GM12878 (cell line): Measurements from ENCODE around the gene FUT8. TPM values are rescaled to one million over a fixed set of nuclear protein-coding genes. Genes with fewer than 3 reads are reported as not detected.

Experiments
- ATAC-seq: fragments of 200-7000 bp; cut with Tn5 transposase; 3 replicates; pipeline ENCODE4 v1.9.1; 2020; ENCODE audit warnings: mild to moderate bottlenecking, moderate library complexity
- BruUV-seq: library from RNA; stranded (reverse); fragments of 400-500 nt; replicated peaks from 2 replicates; lab custom pipeline; 2021; lab: Mats Ljungman, UMichigan
- CTCF ChIA-PET: fragments of 300-600 bp; sonication (Branson Sonifier 250); formaldehyde crosslinking; extraction: SDS; loops from one replicate; lab custom pipeline; 2021; ENCODE audit warnings: inconsistent platforms; lab: Yijun Ruan, JAX
- POLR2A ChIA-PET: fragments of 350-600 bp; formaldehyde crosslinking; extraction: SDS; loops from one replicate; lab custom pipeline; 2021; ENCODE audit warnings: inconsistent platforms; lab: Charles Lee
- RAD21 ChIA-PET: fragments of 300-600 bp; sonication (Branson Sonifier 250); formaldehyde crosslinking; loops from one replicate; lab custom pipeline; 2023; ENCODE audit warnings: antibody characterized with exemption; ENCODE audit not compliant: unreplicated experiment; lab: Charles Lee
- SMC1A ChIA-PET: fragments of 300-600 bp; sonication (Branson Sonifier 250); formaldehyde crosslinking; loops from one replicate; lab custom pipeline; 2023; ENCODE audit not compliant: unreplicated experiment, uncharacterized antibody; lab: Charles Lee
- DNase-seq: peaks from one replicate; pipeline ENCODE4 v3.0.0-alpha.2; 2011; ENCODE audit warnings: low read depth, low spot score
- FAIRE-seq: peaks from 3 replicates; lab custom pipeline; 2011; peaks lifted over from hg19 to GRCh38; lab: Jason Lieb, UNC
- H2AFZ ChIP-seq: 2 replicates; pipeline ENCODE4 v1.6.0; 2011; ENCODE audit warnings: low read depth, low read length, control low read depth; ENCODE audit not compliant: control insufficient read depth
- H3K27ac ChIP-seq: 2 replicates; pipeline ENCODE4 v1.5.1; 2011; ENCODE audit warnings: control low read depth; ENCODE audit not compliant: control insufficient read depth, insufficient read depth
- H3K27me3 ChIP-seq, 2 experiments: replicated peaks in 1 of 2; 2 replicates each; pipeline versions ENCODE4 v1.6.0 to v1.6.1; 2011; ENCODE audit warnings: low read length in 1 of 2; ENCODE audit not compliant: control insufficient read depth in 2 of 2, insufficient read depth in 2 of 2
- H3K36me3 ChIP-seq, 2 experiments: 2 replicates each; pipeline ENCODE4 v1.5.1; 2011; ENCODE audit warnings: low read length in 1 of 2; ENCODE audit not compliant: control insufficient read depth in 2 of 2, insufficient read depth in 2 of 2
- H3K4me1 ChIP-seq: 2 replicates; pipeline ENCODE4 v1.6.1; 2011; ENCODE audit warnings: mild to moderate bottlenecking, low read length, moderate library complexity, mixed read lengths; ENCODE audit not compliant: control insufficient read depth, insufficient read depth
- H3K4me2 ChIP-seq: 2 replicates; pipeline ENCODE4 v1.6.0; 2011; ENCODE audit warnings: control low read depth; ENCODE audit not compliant: control insufficient read depth, insufficient read depth
- H3K4me3 ChIP-seq: fragments of 200-600 bp; sonication (generic); 2 replicates; pipeline ENCODE4 v1.5.1; 2016
- H3K79me2 ChIP-seq: 2 replicates; pipeline ENCODE4 v1.6.0; 2011; ENCODE audit warnings: low read length; ENCODE audit not compliant: control insufficient read depth, insufficient read depth
- H3K9ac ChIP-seq: 2 replicates; pipeline ENCODE4 v1.8.0; 2011; ENCODE audit warnings: low read length, control low read depth, mixed read lengths; ENCODE audit not compliant: control insufficient read depth, insufficient read depth
- H3K9me3 ChIP-seq: replicated peaks from 3 replicates; pipeline ENCODE4 v1.5.1; 2011; ENCODE audit warnings: mild to moderate bottlenecking, low read length; ENCODE audit not compliant: control insufficient read depth, insufficient read depth
- H4K20me1 ChIP-seq: 2 replicates; pipeline ENCODE4 v1.6.0; 2011; ENCODE audit not compliant: control insufficient read depth, insufficient read depth
- CHD2 ChIP-seq: IDR thresholded peaks from 2 replicates; pipeline ENCODE4 v1.6.1; 2011; ENCODE audit warnings: low read depth, low read length, improper control_type of control experiment, borderline replicate concordance
- DPF2 ChIP-seq: fragments of 450-650 bp; IDR thresholded peaks from 2 replicates; pipeline ENCODE4 v1.6.1; 2017; ENCODE audit warnings: mild to moderate bottlenecking
- EED ChIP-seq: sonication (generic); IDR thresholded peaks from 2 replicates; pipeline ENCODE4 v1.6.1; 2016; ENCODE audit warnings: antibody characterized with exemption, low read depth
- NFIC ChIP-seq: IDR thresholded peaks from 2 replicates; pipeline ENCODE4 v1.6.1; 2012; ENCODE audit warnings: low read depth, mild to moderate bottlenecking, inconsistent platforms, low read length, moderate library complexity
- POLR2A ChIP-seq: IDR thresholded peaks from 2 replicates; pipeline ENCODE4 v1.6.1; 2011; ENCODE audit warnings: low read depth, mild to moderate bottlenecking, low read length
- RFX5 ChIP-seq: IDR thresholded peaks from 2 replicates; pipeline ENCODE4 v1.6.1; 2011; ENCODE audit warnings: low read depth, low read length, improper control_type of control experiment
- RUNX3 ChIP-seq: IDR thresholded peaks from 2 replicates; pipeline ENCODE4 v1.6.1; 2012; ENCODE audit warnings: low read length, inconsistent platforms
- STAT1 ChIP-seq: fragments of 450-650 bp; conservative IDR thresholded peaks from 2 replicates; pipeline ENCODE4 v1.6.1; 2014; ENCODE audit warnings: antibody characterized with exemption, mild to moderate bottlenecking
- TCF12 ChIP-seq: IDR thresholded peaks from 2 replicates; pipeline ENCODE4 v1.6.1; 2011; ENCODE audit warnings: low read depth, mild to moderate bottlenecking, low read length
- WGBS: methylation state at CpG from one replicate; pipeline ENCODE4 v1.1.6; 2016; ENCODE audit warnings: low lambda C conversion rate; ENCODE audit not compliant: insufficient replicate concordance, insufficient coverage; ENCODE audit errors: missing lambda C conversion rate; 5-methylcytosine and 5-hydroxymethylcytosine counted together
- in situ Hi-C: fragments of 300-500 bp; cut with MboI; formaldehyde crosslinking; loops from 9 replicates; pipeline ENCODE4 v1.14.3; 2018; ENCODE audit warnings: mixed read lengths
- intact Hi-C: fragments of 100-400 bp; cut with micrococcal nuclease; formaldehyde crosslinking; loops from one replicate; pipeline ENCODE4 v1.14.2; 2022; ENCODE audit not compliant: unreplicated experiment
- polyA plus RNA-seq, 11 experiments: library from polyadenylated mRNA; depleted of rRNA in 4 of 11; unstranded in 6 of 11; stranded (reverse) in 5 of 11; fragments of >200 nt; fragmentation: Nextera tagmentation in 4 of 11; fragmentation: Illumina TruSeq in 1 of 11; extraction: Ambion mirVana in 4 of 11; extraction: Trizol in 1 of 11; gene quantifications; 1 replicate in 1 of 11; 2 replicates in 10 of 11; pipeline versions ENCODE4 v1.2.1 to v1.2.3, GENCODE V29; 2011 to 2016; ENCODE audit warnings: inconsistent platforms in 2 of 11, missing spikeins in 2 of 11, low read depth in 1 of 11
- total RNA-seq, 4 experiments: library from RNA; depleted of rRNA in 3 of 4; stranded (reverse); fragments of >200 nt in 3 of 4; fragmentation: Illumina TruSeq in 1 of 4; extraction: Trizol in 1 of 4; gene quantifications; 2 replicates each; pipeline versions ENCODE4 v1.2.1 to v1.2.3, GENCODE V29; 2013 to 2021
- TF ChIP-seq, protein P1 (sequence below): IDR thresholded peaks from 2 replicates; pipeline ENCODE4 v1.6.1; 2011; ENCODE audit warnings: low read depth, mild to moderate bottlenecking, low read length, moderate library complexity, borderline replicate concordance; ENCODE audit errors: extremely low read depth
- TF ChIP-seq, protein P2 (sequence below): IDR thresholded peaks from 2 replicates; pipeline ENCODE4 v1.6.1; 2012; ENCODE audit warnings: low read length, inconsistent platforms
- TF ChIP-seq, protein P3 (sequence below): IDR thresholded peaks from 2 replicates; pipeline ENCODE4 v1.6.1; 2012; ENCODE audit warnings: low read depth, low read length, improper control_type of control experiment

Gene FUT8
- total and polyA plus RNA-seq, 10 of the 15 experiments (the other 5 are each of a cell fraction or from before 2014, with no cell fraction given) = 21.3 to 106 (median 66.3) TPM

DNA sequence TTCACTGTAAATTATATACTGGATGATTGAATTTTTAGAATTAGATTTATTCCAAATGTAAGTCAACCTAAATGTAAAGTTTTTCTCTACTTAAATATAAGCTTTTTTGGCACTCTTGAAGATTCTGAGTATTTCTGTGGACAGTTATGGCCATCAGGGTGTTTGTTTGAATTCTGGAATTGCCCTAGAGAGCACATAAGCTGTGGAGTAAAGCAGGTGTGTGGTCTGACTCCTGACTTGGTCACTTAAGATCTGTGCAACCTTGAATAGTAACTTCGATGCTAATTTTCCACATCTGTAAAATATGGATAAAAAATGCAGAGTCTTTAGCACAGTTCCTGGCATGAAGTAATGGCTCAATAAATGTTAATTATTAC is 64.4 kb downstream of the FUT8 start:
- no peak for FAIRE-seq
- H2AFZ ChIP-seq = no peak overlapping the region
- H3K4me2 ChIP-seq = no peak overlapping the region
- no peaks in the 10 kb centered on the region for H4K20me1 ChIP-seq
- H3K36me3 ChIP-seq = no peaks in the 10 kb centered on the region
- H3K27me3 ChIP-seq = no peaks in the 10 kb centered on the region
- intact Hi-C loops (loop anchor here (5.0 to 10.0 kb wide), 3 partner anchors 60 to 252 kb away; no protein-coding TSS in a partner anchor), in situ Hi-C loops (no loop called here)
- SMC1A ChIA-PET = interaction anchor here (0.7 to 5.0 kb wide), 17 partner anchors 10 to 348 kb away, joined by 3 to 43 read pairs (median 8); partner anchors contain the start of gene FUT8
- peaks cover 71% of the 10 kb centered on the region for H3K79me2 ChIP-seq
- H3K4me1 ChIP-seq = peaks cover 10% of the 10 kb centered on the region; the same call in 1 of the 2 replicates
- no peak overlapping the region for H3K9ac ChIP-seq
- RAD21 ChIA-PET = interaction anchor here (0.6 to 2.1 kb wide), 13 partner anchors 16 to 622 kb away, joined by 3 to 16 read pairs (median 4); no protein-coding TSS in a partner anchor
- H3K9me3 ChIP-seq = peaks cover 3% of the 10 kb centered on the region; the same call in 1 of the 3 replicates
- no peak overlapping the region; the same call in 1 of the 2 replicates for H3K27ac ChIP-seq
- POLR2A ChIA-PET = interaction anchor here (0.8 to 1.5 kb wide), 4 partner anchors 11 to 62 kb away, joined by 3 to 4 read pairs (median 3); no protein-coding TSS in a partner anchor
- CTCF ChIA-PET = interaction anchor here (1.1 to 4.1 kb wide), 10 partner anchors 9 to 81 kb away, joined by 4 to 22 read pairs (median 7); no protein-coding TSS in a partner anchor
- 0 out of 2 replicates have a peak overlapping the region, but pooled peaks have one; percentile 6 for H3K4me3 ChIP-seq
- WGBS = 48% methylated on average over 1 of the region's 1 CpG
- ATAC-seq = peak; percentile 47; the same call in 2 of the 3 replicates
- TF ChIP-seq NFIC = peak; percentile 34
- TF ChIP-seq STAT1 = no peak
- TF ChIP-seq EED = peak; percentile 10
- no TSS peak for BruUV-seq
- no peak for DNase-seq

DNA sequence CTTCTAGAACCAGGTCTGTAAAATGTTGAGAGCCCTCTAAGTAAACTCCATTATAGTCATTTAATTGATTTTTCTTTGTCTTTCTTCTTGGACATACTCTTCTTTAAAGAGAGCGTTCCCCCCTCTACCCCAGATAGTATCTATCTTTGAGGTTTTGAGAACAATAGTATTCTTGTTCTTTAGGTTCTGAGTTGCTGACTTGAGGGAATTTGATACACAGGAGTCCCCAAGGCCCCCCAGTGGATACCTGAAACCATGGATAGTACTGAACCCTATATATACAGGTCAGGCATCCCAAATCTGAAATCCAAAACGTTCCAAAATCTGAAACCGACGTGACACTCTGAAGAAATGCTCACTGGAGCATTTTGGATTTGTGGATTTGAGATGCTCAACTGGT is 65.5 kb downstream of the FUT8 start:
- Histone ChIP-seq H3K27me3 (no peaks in the 10 kb centered on the region), H3K4me2 (no peak overlapping the region), H3K4me3 (no peak overlapping the region), H3K9me3 (peaks cover 3% of the 10 kb centered on the region; the same call in 1 of the 3 replicates), H3K27ac (no peak overlapping the region), H4K20me1 (no peaks in the 10 kb centered on the region), H2AFZ (no peak overlapping the region), H3K4me1 (peaks cover 20% of the 10 kb centered on the region), H3K9ac (no peak overlapping the region), H3K79me2 (peaks cover 71% of the 10 kb centered on the region), H3K36me3 (no peaks in the 10 kb centered on the region)
- intact Hi-C loops (loop anchor here (5.0 to 10.0 kb wide), 3 partner anchors 61 to 253 kb away; no protein-coding TSS in a partner anchor), in situ Hi-C loops (no loop called here)
- FAIRE-seq = no peak
- POLR2A ChIA-PET = interaction anchor here (0.7 to 1.3 kb wide), 3 partner anchors 10 to 103 kb away, joined by 3 to 4 read pairs (median 3); no protein-coding TSS in a partner anchor
- 92% methylated on average over 4 of the region's 4 CpGs for WGBS
- ATAC-seq = no peak
- no peak for DNase-seq
- SMC1A ChIA-PET = interaction anchor here (0.6 to 5.0 kb wide), 19 partner anchors 9 to 347 kb away, joined by 3 to 43 read pairs (median 8); partner anchors contain the start of gene FUT8
- CTCF ChIA-PET = interaction anchor here (0.6 to 4.1 kb wide), 14 partner anchors 8 to 533 kb away, joined by 3 to 22 read pairs (median 4); no protein-coding TSS in a partner anchor
- RAD21 ChIA-PET = interaction anchor here (0.7 to 2.1 kb wide), 5 partner anchors 11 to 346 kb away, joined by 3 to 7 read pairs (median 5); no protein-coding TSS in a partner anchor
- BruUV-seq = no TSS peak
- no peak for TF ChIP-seq CHD2
- no peak for TF ChIP-seq DPF2
- TF ChIP-seq, protein P1, sequence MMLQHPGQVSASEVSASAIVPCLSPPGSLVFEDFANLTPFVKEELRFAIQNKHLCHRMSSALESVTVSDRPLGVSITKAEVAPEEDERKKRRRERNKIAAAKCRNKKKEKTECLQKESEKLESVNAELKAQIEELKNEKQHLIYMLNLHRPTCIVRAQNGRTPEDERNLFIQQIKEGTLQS = no peak
- TF ChIP-seq, protein P2, sequence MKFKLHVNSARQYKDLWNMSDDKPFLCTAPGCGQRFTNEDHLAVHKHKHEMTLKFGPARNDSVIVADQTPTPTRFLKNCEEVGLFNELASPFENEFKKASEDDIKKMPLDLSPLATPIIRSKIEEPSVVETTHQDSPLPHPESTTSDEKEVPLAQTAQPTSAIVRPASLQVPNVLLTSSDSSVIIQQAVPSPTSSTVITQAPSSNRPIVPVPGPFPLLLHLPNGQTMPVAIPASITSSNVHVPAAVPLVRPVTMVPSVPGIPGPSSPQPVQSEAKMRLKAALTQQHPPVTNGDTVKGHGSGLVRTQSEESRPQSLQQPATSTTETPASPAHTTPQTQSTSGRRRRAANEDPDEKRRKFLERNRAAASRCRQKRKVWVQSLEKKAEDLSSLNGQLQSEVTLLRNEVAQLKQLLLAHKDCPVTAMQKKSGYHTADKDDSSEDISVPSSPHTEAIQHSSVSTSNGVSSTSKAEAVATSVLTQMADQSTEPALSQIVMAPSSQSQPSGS = no peak
- no peak for TF ChIP-seq RUNX3
- TF ChIP-seq TCF12 = no peak
- TF ChIP-seq POLR2A = no peak
- TF ChIP-seq, protein P3, sequence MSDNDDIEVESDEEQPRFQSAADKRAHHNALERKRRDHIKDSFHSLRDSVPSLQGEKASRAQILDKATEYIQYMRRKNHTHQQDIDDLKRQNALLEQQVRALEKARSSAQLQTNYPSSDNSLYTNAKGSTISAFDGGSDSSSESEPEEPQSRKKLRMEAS = no peak
- no peak for TF ChIP-seq RFX5
